Prostate gland (tissue), 2 donors: ENCODE data around the gene SELENOO. TPM values are rescaled to one million over a fixed set of nuclear protein-coding genes. Genes with fewer than 3 reads are reported as not detected.

ENCODE experiments used
- DNase-seq: peaks from one replicate; pipeline ENCODE4 v3.0.0-alpha.2; 2019; ENCODE audit warnings: low spot score
- H3K27ac ChIP-seq, 2 donors: fragments of 200-600 bp; sonication (generic); 2 replicates each; pipeline ENCODE4 v1.5.1; 2017 to 2019
- H3K27me3 ChIP-seq: fragments of 200-600 bp; sonication (generic); replicated peaks from 2 replicates; pipeline ENCODE4 v1.5.1; 2019; ENCODE audit not compliant: insufficient read depth
- H3K36me3 ChIP-seq, 2 donors: fragments of 200-600 bp; sonication (generic); 1 replicate in 1 of 2; 2 replicates in 1 of 2; pipeline versions ENCODE4 v1.5.1 to v1.8.1; 2017 to 2019
- H3K4me1 ChIP-seq: fragments of 200-600 bp; sonication (generic); replicated peaks from 2 replicates; pipeline ENCODE4 v1.5.1; 2019
- H3K4me3 ChIP-seq, 2 donors: fragments of 200-600 bp; sonication (generic); 2 replicates each; pipeline ENCODE4 v1.5.1; 2017 to 2019
- H3K9me3 ChIP-seq: fragments of 200-600 bp; sonication (generic); 2 replicates; pipeline ENCODE4 v1.5.1; 2017
- POLR2A ChIP-seq: fragments of 450-650 bp; IDR thresholded peaks from one replicate; pipeline ENCODE4 v1.6.1; 2016; ENCODE audit warnings: antibody characterized with exemption, mild to moderate bottlenecking
- POLR2AphosphoS5 ChIP-seq: sonication (generic); formaldehyde crosslinking; IDR thresholded peaks from one replicate; pipeline ENCODE4 v1.6.1; 2017; ENCODE audit warnings: antibody characterized with exemption
- WGBS: methylation state at CpG from one replicate; pipeline ENCODE4 v1.1.5; 2018; 5-methylcytosine and 5-hydroxymethylcytosine counted together
- intact Hi-C: fragments of 100-400 bp; cut with DNase I; formaldehyde crosslinking; loops from one replicate; pipeline ENCODE4 v1.14.2; 2022
- total RNA-seq, 2 donors: library from RNA; depleted of rRNA; stranded (reverse); fragments of >200 nt; gene quantifications; one replicate each; pipeline ENCODE4 v1.1.0, GENCODE V29; 2016
- TF ChIP-seq, protein P1 (sequence below), 4 experiments: fragments of 200-600 bp in 2 of 4; fragments of 450-650 bp in 2 of 4; sonication (generic) in 2 of 4; IDR thresholded peaks; 1 replicate in 3 of 4; 2 replicates in 1 of 4; pipeline ENCODE4 v1.5.1; 2016 to 2019; ENCODE audit warnings: antibody characterized with exemption in 4 of 4, mild to moderate bottlenecking in 2 of 4, moderate library complexity in 2 of 4

The SELENOO gene
- total RNA-seq, 2 donors from 2014 or later = 51.8 to 58.5 TPM

DNA sequence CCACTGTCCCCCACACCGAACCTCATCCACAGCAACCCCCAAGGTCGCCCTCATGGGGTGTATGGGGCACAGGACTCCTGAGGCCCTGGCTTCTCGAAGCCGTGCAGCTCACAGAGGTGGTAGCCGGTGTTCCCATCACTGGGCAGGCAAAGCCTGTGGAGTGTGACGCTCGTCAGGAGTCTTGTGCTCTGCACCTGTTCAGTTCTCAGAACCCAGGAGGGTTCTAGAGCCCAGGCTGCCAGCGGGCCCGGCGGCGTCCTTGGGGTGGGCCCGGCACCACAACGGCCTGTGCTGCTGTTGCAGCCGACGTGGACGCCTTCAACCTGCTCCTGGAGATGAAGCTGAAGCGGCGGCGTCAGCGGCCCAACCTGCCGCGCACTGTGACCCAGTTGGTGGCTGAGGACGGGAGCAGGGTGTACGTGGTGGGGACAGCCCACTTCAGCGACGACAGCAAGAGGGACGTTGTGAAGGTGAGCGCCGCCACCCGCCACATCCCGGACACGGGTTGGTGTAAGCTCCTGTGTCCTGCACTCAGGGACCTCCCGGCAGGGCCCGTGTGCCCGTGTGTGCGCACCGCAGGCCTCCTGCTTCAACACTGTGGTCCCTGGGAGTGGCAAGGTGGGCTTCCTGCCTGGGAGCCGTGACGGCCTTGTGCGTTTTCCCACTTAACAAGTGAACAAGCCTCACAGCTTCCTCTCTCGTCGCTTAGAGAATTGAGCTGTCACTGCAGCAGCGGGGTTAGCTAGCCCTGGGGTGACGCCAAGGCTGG is 6.6 kb upstream of the SELENOO start:
- TF ChIP-seq, protein P1, sequence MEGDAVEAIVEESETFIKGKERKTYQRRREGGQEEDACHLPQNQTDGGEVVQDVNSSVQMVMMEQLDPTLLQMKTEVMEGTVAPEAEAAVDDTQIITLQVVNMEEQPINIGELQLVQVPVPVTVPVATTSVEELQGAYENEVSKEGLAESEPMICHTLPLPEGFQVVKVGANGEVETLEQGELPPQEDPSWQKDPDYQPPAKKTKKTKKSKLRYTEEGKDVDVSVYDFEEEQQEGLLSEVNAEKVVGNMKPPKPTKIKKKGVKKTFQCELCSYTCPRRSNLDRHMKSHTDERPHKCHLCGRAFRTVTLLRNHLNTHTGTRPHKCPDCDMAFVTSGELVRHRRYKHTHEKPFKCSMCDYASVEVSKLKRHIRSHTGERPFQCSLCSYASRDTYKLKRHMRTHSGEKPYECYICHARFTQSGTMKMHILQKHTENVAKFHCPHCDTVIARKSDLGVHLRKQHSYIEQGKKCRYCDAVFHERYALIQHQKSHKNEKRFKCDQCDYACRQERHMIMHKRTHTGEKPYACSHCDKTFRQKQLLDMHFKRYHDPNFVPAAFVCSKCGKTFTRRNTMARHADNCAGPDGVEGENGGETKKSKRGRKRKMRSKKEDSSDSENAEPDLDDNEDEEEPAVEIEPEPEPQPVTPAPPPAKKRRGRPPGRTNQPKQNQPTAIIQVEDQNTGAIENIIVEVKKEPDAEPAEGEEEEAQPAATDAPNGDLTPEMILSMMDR (IDR thresholded peaks at IDR 0.05) = no peak

DNA sequence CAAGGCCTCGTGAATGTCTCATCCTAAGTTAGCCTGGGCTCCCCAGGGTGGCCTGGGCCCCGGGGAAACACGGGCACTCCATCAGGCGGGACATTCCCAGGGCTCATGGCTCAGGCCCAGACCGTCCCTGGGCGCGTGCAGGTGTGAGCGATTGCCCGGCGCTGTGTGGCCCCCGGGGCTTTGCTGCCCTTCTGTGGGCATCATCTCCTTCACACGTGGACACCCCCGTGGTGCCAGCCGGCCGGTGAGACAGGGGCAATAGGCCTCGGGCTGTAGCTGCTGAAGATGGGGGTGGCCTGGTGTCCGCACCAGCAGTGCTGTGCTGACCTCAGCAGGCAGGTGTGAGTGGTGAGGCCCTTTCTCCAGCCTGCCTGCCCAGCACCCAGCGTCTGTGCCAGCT is 4.6 kb upstream of the SELENOO start:
- Histone ChIP-seq H3K27me3 (no peaks in the 10 kb centered on the region), H3K27ac (no peak overlapping the region), H3K9me3 (no peaks in the 10 kb centered on the region), H3K4me1 (peaks cover 5% of the 10 kb centered on the region), H3K36me3 (peaks cover 5 to 11% of the 10 kb centered on the region in 2 donors), H3K4me3 (no peak overlapping the region)
- DNase-seq = no peak
- intact Hi-C loops = no loop called here
- 88% methylated on average over 18 of the region's 18 CpGs for WGBS
- TF ChIP-seq, protein P1 (IDR thresholded peaks at IDR 0.05) = no peak
- TF ChIP-seq POLR2A (no peak), POLR2AphosphoS5 (no peak)

More for the DNA sequence above, 6.6 kb upstream of the SELENOO start:
- Histone ChIP-seq H3K27ac (no peak overlapping the region), H3K4me3 (no peak overlapping the region), H3K9me3 (no peaks in the 10 kb centered on the region), H3K27me3 (no peaks in the 10 kb centered on the region), H3K36me3 (peaks cover 5 to 11% of the 10 kb centered on the region in 2 donors), H3K4me1 (peaks cover 9% of the 10 kb centered on the region)
- DNase-seq = no peak
- intact Hi-C loops = no loop called here
- WGBS = 94% methylated on average over 43 of the region's 44 CpGs

DNA sequence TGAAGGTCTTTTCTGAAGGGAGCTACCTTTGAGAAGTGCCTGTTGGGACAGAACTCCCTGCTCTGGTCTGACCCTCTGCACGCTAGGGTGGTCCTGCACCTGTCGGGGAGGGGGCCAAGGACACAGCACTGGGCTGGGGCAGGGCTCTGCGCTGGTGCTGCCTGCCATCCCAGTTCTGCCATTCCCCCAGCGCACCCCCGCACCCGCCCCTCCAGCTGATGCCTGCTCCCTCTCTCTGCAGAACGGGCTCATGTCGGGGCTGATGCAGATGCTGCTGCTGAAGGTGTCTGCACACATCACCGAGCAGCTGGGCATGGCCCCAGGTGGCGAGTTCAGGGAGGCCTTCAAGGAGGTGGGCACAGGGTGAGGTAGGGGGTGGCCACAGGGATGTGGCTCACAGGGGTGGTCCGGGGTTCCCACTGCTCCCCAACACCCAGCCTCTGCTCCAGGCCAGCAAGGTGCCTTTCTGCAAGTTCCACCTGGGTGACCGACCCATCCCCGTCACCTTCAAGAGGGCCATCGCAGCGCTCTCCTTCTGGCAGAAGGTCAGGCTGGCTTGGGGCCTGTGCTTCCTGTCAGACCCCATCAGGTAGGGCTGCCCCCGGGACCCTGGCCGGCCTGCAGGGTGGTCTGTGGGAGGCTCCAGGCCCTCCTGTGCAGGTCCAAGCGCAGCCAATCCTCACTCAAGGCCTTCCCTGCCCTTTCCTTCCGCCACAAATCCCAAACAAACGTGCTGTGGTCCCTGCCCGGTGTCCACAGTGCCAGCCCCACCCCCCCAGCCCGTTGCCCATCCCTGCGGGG is 3.6 kb upstream of the SELENOO start:
- Histone ChIP-seq H3K27ac (no peak overlapping the region), H3K27me3 (no peaks in the 10 kb centered on the region), H3K9me3 (no peaks in the 10 kb centered on the region), H3K4me3 (no peak overlapping the region), H3K4me1 (peaks cover 5% of the 10 kb centered on the region), H3K36me3 (peaks cover 5 to 11% of the 10 kb centered on the region in 2 donors)
- TF ChIP-seq, protein P1 (IDR thresholded peaks at IDR 0.05) = no peak
- TF ChIP-seq POLR2A (no peak), POLR2AphosphoS5 (no peak)
- intact Hi-C loops = no loop called here
- WGBS = 85% methylated on average over 21 of the region's 23 CpGs
- DNase-seq = no peak

GRCh38 chr22:50197856-50198623 is 2.8 kb upstream of the SELENOO start:
- WGBS = 92% methylated on average over 56 of the region's 61 CpGs
- H3K27ac ChIP-seq = no peak overlapping the region
- no peak for DNase-seq
- no peaks in the 10 kb centered on the region for H3K27me3 ChIP-seq
- no peak overlapping the region for H3K4me3 ChIP-seq
- peaks cover 5 to 11% of the 10 kb centered on the region in 2 donors for H3K36me3 ChIP-seq
- TF ChIP-seq POLR2AphosphoS5 (no peak), POLR2A (no peak)
- TF ChIP-seq, protein P1 (IDR thresholded peaks at IDR 0.05) = no peak
- H3K4me1 ChIP-seq = peaks cover 5% of the 10 kb centered on the region
- intact Hi-C loops = no loop called here
- H3K9me3 ChIP-seq = no peaks in the 10 kb centered on the region
